ENCODE data around the gene SURF6. TPM values are rescaled to one million over a fixed set of nuclear protein-coding genes. Genes with fewer than 3 reads are reported as not detected.
"Not testable (repeated sequence)": the region's sequence is repeated elsewhere in the genome, so short reads cannot be mapped to it uniquely, and the experiment has no call there.

The SURF6 gene
- polyA plus RNA-seq, 3 donors, result 29.2 to 35.6 (median 31.7) TPM

DNA sequence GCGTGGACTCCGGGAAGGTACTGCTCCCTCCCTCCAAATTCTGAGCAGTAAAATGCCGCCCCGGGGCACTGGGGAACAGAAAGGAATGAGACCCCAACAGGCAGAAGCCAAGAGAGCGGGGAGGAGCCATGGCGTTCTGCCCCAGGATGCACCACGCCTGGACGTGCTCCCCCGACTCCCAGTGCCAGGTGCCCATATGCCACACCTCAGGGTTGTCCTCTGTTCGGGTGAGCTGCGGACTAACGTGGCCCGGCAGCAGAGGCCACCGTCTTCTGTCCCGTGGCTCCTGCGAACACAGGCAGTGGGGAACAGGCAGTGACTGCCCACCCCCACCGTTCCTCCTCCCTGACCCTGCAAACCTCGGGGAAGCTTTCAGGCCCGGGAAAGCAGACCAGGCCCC is 4.8 kb downstream of the SURF6 start:
- no peak for DNase-seq

DNA sequence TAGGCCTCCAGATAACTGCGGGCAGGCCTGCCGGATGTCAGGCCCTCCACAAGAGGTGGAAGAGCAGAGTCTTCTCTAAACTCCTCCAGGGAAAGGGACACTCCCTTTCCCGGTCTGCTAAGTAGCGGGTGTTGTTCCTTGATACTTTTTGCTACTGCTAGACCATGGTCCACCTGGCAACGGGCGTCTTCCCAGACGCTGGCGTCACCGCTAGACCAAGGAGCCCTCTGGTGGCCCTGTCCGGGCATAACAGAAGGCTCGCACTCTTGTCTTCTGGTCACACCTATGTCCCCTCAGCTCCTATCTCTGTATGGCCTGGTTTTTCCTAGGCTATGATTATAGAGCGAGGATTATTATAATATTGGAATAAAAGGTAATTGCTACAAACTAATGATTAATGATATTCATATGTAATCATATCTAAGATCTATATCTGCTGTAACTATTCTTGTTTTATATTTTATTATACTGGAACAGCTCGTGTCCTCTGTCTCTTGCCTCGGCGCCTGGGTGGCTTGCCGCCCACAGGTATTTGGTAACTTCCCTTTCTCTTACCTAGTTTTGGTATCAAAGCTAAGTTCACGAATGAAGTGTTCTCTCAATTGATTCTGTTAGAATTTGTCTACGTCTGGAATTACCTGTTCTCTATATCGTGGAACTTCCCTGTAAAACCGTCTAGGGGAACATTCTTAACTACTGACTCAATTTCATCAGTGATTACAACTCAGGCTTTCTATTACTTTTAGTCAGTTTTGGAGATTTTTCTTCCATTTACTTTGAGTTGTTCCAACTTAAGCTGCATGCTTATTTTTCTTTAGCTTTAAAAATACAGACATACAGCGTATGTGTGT is 6.5 kb downstream of the SURF6 start:
- DNase-seq, result not testable (repeated sequence)

DNA sequence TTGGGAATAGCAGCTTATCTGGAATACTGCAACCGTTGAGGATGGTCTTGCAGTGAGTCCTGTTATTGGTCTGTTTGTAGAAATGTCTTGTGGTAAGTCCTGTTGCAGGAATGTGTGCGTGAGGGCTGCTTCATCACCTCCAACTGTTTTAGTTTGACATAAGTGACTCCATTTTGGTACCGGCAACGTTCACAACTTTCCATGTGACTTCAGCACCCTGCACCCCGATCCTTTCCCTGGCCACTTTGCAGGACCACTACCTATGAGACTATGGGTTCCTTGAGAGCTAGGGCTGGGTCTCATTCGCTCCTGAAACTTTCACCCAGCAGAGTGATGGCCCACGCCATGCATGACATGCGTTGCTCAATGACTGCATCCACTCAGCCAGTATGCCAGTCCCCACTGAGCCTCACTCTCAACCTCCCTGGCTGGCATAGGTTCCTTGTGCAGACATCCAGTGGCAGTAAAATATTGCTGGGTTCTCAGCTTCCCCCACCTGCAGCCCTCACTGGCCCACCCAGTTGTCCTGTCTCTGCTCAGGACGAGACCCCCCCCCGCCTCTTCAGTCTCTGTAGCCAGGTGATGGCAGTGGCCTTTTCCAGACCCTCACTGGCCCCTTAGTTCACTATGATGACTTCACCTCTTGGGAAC is 8.0 kb downstream of the SURF6 start:
- no peak for DNase-seq

DNA sequence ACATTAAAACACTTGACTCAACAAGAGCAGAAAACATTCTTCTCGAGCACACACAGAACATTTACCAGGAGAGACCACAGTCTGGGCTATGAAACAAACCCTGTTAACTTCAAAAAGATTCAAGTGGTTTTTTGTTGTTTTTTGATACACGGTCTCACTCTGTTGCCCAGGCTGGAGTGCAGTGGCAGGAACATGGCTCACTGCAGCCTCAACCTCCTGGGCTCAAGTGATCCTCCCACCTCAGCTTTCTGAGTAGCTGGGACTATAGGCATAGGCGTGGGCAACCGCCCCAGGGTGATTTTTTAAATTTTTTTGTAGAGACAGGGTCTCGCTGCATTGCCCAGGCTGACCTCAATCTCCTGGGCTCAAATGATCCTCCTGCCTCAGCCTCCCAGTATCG is 9.0 kb downstream of the SURF6 start:
- not testable (repeated sequence) for DNase-seq

DNA sequence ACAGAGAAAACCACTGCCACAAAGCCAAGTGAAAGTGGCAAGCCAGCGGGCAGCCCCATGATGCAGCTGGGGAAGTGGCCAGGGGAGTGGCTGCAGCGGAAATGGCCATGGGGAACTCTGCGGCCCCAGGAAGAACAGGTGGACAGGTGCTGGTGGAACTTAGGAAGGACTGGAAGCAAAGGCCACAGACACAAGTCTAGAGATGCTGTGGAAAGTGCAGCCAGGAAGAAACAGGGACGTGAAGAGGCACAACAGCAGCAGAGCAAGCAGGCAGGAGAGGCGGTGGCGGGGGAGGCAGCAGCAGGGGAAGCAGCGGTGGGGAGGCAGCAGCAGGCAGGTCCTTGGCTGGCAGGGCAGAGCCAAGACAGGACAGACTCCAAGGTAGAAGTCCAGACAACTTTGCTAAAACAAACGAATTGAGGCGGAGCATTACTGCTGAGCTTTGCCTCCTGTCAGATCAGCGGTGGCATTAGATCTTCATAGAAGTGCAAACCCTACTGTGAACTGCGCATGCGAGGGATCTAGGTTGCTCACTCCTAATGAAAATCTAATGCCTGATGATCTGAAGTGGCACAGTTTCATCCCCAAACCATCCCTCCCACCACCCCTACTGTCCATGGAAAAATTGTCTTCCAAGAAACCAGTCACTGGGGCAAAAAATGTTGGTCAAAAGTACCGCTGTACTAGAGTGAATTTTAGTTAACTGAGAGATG is 11.8 kb downstream of the SURF6 start:
- no peak for DNase-seq

DNA sequence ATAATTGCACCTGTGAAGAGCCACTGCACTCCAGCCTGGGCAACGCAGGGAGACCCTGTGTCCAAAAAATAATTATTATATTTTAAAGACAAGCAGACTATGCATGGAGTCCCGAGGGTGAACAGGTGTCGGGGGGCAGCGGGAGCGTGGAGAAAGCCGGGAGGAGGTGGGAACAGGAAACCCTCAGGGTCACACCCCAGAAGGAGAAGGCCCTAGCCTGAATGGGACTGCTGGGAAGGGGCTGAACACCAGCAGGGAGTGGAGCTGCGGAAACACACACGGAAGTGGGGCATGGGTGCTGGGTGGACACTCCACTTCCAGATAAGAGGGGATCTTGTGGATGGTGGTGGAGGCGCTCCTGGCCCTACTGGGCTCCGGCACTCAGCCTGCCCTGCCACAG is 12.8 kb downstream of the SURF6 start:
- DNase-seq, result no peak

DNA sequence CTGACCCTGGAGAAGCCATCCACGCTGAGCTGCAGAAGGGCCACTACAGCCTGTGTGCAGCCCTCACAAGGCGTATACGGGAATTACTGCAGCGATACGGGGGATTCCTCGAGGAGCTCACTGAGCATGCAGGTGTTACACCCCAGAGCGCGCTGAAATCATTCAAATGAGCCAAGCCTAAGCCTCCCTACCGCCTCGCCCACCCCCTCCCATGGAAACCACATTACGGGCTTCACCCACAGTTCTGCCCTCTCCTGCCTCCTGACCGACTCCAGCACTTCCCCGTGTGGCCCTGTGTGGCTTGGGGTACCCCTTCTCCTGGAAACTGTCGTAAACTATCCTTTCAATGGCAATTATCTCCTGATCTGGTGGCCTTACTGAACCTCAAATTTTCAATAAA is 13.3 kb downstream of the SURF6 start:
- no peak for DNase-seq

DNA sequence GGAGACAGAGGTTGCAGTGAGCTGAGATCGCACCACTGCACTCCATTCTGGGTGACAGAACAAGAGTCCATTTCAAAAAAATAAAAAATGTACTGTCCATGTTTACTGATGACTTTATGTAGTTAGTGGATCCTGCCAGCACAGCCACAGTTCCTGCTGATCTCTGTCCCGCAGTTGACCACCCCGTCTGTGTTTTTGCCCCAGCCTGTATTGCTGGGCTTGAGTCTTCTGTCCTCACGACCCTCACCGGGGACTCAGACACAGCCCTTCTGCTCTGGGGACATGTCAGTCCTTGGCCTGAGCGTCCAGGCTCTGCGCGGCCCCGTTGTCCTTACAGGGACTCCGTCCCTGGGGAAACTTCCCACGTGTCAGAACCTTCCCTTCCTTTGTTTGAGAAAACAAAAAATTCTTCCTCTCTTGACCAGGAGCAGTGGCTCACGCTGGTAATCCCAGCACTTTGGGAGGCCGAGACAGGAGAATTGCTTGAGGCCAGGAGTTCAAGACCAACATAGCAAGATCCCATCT is 14.5 kb downstream of the SURF6 start:
- no peak for DNase-seq

DNA sequence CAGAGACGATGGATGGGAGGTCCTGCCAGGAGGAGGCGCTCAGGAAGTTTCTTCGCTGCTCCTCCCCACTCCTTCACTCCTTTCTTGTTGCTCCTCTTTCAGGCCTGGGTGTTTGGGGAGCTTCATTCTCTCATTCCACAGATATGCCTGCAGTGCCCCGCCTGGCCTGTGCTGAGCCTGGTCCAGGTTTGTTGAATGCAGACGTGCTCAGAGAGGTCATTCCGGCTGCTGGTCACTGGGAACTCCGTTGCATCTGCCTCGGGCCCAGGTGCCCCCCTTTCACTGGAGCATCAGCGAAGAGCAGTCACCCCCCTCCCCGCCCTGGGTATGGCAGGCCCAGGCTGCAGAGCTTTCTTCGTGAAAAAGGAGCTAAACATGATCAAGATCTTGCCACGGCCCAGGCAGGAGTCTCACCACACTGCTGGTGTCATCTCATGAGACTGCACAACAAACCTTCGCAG is 15.5 kb downstream of the SURF6 start:
- DNase-seq, result no peak

DNA sequence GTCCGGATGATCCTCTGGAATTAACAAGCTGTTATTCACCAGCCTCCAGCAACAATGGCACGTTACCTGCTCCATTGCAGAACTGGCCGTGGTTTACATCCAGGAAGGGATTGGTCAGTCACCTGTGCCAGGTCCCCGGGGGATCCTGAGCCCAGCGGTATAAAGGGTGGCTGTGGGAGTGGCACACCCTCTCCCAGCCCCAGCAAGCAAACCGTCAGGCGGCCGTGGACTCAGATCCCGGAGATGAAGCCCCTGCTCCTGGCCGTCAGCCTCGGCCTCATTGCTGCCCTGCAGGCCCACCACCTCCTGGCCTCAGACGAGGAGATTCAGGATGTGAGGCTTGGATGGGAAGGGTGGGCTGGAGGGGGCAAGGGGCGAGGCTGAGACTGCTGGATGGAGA is 18.4 kb downstream of the SURF6 start:
- DNase-seq, result not testable (repeated sequence)

DNA sequence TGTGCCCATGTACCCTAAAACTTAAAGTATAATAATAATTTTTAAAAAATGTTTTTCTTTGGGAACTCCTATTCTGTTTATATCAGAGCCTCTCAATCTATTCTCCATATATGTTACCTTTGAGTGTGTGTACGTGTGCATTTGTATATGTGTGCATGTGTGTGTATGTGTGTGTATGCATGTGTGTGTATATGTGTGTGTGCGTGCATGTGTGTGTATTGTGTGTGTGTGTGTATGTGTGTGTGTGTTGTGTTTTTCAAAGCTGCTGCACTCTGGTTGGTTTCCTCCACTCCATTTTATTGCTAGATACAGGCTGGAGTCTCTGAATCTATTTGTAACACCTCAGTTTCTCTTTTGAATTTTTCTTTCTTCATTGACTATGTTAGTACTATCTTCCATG is 20.0 kb downstream of the SURF6 start:
- no peak for DNase-seq

DNA sequence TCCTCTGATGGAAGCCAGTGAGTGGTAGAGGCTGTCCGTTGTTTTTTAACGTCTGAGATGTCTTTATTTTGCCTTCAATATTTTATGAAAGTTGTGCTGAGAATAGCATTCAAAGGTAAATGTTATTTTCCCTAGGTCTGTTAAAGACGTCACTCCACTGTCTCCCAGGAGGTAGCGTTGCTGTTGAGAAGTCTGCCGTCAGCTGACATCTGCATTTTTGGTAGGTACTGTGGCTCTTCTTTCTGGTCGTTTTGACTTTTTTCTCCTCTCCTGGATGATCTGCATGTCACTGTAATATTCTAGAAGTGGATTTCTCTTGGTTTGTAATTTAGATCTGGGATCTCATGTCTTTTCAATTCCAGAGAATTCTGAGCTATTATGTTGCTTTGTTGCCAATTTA is 26.4 kb downstream of the SURF6 start:
- no peak for DNase-seq

DNA sequence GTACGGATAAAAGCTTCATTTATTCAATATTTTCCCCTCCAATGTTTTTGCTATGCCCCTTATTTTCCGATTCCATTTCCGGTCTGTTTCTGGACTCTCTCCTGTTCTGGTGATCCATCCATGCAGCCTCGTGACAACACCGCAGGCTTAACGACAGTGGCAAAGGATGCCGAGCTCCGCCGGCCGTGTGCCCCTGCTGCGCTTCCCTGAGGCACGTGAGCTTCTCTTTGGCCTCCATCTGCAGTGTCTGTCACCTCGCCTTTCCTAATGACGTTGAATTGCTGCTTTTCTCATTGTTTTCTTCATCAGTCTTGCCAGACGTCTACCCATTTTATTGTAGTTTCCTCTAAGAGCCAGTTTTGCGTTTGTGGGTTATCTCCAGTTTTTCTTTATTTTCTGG is 28.7 kb downstream of the SURF6 start:
- no peak for DNase-seq

DNA sequence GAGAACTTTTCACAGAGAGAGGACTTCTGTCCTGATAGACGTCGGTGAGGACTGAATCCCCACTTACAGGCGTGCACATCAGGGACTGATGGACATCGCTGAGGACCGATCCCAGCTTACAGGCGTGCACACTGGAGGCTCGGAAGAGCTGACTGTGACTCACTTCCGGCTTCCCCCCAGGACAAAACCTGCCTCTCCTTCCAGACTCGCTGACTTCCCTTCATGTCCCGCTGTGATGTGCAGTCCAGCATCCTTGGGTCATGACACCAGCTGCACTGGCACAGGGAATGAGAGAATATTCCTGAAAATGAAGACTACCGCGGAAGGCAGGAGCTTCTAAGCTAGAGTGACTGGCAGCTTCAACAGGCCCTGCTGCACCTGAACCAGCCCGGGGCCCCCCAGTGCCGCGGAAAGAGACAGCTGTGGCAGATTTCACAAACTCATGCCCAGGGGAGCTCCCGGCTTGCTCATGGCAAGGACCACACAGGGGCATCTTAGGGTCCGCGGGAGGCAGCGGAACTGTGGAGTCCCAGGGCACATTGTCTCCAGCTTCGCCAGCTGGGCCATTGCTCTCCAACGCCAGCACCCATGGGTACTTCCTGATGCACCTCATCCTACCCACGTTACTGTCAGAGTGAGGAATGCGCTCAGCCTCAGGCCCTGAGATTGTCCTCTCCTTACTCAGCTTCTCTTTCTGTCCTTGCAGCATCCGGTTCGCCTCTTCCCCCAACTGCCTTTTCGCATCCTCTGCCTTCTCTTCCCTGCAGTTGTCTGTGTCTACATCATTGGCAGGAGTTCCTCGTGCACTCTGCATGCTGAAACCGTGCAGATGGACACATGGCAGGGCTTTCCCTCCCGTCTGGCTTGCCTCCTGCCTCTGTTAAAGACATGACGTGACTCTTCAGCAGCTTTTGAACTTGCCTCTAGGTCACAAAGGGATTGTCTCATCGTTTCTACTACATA is 29.5 kb downstream of the SURF6 start:
- no peak for DNase-seq

DNA sequence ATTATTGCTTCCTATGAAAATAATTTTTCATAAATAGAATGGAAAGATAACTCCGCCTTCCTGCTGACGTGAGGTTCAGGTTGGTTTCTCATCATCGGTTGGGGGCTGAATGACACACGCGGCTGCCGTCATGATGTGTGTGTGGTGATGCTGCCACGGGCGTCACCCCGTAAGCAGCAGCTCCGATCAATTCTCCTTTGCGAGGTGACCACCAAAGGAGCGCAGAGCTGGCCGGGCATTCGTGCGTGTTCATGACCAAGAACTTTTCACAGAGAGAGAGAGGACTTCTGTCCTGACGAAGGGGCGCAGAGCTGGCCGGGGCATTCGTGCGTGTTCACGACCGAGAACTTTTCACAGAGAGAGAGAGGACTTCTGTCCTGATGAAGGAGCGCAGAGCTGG is 30.3 kb downstream of the SURF6 start:
- DNase-seq, result no peak

DNA sequence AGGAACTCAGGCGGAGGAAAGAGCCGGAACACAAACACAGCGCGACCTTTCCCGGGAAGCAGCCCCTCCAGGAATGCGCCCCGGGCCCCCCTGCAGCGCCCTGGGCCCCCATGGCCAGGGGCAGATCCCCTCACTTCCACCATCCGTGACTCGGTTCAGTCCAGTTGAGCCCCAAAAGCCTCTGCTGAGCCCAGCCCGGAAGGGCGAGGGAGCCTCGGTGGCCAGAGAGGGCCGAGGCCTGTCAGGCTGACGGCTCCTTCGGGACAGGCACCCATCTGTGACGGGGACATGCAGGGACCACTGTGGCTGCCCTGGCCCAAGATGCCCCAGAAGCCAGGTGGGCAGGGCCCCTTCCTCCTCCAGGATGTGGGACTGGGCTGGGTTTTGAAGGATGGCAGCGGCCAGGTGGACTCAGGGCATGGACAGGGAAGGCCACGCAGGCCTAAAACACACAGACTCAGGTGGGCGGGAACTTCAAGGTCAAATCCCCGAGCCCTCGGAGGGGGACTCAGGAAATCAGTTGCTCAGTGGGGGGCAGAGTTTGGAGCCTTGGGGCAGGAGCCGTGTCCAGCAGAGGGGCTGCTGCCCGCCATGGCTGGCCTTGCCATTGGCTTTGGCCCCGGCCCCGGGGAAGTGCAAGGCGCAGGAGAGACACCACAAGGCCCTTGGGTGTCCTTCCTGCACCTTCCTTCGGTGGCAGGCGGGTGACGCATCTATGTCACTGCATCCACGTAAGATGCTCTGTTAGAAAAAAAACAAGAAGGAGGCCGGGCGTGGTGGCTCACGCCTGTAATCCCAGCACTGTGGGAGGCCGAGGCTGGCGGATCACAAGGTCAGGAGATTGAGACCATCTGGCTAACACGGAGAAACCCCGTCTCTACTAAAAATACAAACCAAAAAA is 31.3 kb downstream of the SURF6 start:
- no peak for DNase-seq

DNA sequence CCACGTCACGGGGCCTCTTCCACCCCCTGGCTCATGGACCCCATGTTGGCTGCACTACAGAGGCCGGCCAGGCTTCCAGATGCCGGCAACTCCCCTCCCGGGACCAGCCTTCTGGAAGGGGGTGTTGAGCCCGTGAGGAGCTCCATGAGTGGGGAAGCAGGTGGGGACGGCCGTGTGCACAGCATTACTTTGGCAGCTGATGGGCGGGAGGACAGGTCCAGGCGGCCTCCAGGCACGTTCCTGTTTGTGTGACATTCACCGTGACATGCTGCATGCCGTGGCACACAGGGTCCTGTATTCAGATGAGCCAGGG is 31.9 kb downstream of the SURF6 start:
- no peak for DNase-seq

DNA sequence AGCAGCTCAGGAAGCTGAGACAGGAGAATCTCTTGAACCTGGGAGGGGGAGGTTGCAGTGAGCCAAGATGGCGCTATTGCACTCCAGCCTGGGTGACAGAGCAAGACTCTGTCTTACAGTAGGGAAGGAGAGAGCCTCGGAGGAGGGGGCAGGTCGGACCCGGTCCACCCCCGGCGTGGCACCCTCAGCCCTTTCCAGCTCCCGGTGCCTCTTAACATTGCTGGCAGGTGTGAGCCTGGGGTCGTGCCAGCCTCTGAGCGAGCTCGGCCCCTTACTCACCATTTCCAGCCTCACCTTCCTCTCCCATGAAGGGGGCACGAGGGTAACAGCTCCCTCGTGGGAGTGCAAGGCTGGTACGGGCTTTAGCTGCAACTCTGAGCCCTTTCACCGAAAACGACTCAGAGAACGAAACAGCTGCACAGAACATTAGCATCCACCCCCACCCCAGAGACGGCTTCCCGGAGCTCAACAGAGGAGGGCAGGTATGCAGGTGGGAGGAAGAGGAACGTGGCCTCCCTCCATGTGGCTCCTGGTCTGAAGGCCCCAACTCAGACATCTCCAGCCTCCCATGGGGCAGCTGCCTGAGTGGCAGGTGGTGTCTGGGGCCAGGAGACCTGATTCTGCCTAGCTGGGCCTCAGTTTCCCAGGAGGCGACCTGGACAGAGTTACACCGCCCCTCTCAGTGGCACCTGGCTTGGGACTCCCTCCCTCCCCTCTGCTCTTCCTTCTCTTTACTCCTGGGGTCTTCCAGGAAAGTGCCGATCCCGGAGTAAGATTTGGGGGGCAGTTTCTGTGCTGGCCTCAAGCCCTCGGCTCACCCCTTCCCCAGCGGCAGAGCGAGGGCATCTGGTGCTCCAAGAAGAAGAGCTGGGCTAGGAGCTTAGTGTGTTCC is 32.5 kb downstream of the SURF6 start:
- no peak for DNase-seq

All from renal pelvis (tissue), 4 donors.